HG03558 (cell line): ENCODE results near the gene ASTN2.

Experiments used
- ATAC-seq: cut with Tn5 transposase; IDR thresholded peaks from one replicate; pipeline ENCODE4 v1.9.1; 2021; ENCODE audit warnings: moderate number of reproducible peaks; ENCODE audit not compliant: unreplicated experiment; ENCODE audit errors: extremely low read depth

The ASTN2 gene

DNA sequence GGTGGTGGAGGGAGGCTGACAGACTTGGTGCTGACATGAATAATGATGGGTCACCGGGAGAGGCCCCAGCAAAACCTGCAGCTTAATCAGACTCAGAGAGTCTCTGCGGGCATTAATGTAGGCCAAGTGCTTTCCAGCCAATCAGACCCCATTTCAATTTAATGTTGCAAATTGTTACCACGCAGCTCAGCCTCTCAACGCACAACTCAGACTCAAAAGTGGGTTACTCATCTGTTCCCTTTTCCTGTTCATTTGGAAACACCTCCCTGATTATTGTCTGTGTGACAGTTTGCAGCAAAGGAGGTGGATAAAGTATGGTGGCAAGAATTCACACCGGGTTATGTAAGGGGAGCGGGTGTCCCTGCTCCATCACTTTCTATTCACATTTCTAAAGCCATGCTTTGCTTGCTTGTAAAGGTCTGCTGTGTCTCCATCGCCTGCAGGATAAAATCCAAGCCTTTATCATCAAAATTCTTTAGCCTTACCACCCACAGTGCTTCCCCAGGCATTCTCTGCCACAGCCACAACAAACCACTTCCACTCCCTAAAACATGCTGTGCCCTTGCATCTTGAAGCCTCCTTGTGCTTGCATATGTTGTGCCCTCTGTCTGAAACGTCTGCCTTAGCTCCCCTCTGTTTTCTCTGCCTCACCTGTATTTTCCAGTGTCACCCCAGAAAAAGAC is 156.5 kb downstream of the ASTN2 start:
- ATAC-seq = no peak

DNA sequence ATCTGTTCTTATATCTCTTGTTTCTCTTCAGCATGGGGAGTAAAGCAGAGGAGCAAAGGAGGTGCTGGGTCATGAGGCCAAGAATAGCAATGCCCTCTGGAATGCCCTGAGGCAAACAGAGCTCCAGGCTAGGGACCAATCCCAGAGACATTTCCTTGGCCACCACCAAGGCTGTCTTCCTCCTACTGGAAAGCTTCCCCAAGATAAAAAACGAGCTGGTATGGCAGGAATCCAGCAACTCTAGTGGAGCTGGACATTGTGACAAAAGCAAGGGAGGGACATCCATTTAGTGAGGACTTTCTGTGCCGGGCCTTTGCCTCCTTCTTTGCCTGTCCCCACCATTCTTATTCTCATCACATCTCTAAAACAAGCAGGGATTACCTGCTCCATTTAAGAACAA is 161.6 kb downstream of the ASTN2 start:
- no peak for ATAC-seq

DNA sequence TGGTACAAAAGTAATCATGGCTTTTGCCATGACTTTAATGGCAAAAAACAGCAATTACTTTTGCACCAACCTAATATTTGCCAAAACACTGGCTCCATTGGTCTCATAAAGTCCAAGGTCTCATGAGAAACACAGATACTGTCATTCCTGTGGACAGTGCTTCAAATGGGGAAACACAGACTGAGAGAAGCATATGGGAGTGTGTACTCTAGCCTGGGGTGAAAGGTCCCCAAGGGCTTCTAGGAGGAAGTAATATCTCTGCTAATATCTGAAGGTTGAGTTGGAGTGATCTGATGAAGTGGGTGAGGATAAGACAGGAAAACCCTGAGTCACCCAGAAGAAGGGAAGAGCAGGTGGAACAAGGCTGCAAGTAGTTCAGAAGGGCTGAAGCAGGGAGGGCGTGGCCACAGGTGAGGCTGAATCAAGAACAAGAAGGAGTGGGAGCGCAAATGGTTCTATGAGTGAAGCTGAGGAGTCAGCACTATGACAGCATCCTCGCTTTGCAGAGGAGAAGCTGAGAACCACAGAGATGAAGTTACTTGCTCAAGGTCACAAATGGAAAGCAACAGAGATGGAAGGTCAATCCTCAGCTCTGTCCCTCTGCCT is 164.1 kb downstream of the ASTN2 start:
- ATAC-seq = no peak

DNA sequence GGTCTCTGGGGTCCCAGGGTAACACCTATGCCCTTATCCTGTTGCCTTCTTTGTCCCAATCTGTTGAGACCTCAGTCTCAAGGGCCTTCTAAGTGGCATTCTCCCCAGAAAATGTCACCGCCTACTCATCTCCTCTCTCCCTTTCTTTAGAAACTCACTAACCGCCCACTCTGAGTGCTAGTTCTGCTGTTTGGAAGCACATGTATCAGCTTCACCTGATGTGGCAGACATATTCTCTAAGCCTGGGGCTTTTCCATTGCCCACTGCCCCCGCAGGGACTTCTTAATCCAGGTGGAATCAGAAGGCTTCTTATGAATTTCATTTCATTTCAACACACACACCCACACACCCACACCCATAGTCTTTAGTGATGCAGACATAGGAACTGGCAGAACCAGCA is 165.1 kb downstream of the ASTN2 start:
- ATAC-seq = no peak

DNA sequence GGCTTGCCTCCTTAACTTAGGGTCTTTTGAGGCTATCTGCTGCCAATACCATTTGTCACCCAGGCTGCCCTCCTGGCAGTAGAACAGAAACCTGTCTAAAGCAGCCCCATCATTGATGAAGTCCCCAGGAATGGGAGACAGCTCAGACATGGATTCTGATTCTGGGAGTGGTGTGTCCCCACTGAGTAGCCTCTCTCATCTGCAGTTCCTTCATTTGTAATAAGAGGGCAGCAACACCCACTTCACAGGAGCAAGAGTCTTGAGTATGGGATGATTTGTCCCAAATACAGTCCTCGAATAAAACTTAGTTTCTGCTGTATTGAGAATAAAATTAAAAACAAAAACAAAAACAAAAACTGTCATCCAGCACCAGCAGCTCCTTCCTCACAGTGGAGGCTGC is 167.6 kb downstream of the ASTN2 start:
- no peak for ATAC-seq

DNA sequence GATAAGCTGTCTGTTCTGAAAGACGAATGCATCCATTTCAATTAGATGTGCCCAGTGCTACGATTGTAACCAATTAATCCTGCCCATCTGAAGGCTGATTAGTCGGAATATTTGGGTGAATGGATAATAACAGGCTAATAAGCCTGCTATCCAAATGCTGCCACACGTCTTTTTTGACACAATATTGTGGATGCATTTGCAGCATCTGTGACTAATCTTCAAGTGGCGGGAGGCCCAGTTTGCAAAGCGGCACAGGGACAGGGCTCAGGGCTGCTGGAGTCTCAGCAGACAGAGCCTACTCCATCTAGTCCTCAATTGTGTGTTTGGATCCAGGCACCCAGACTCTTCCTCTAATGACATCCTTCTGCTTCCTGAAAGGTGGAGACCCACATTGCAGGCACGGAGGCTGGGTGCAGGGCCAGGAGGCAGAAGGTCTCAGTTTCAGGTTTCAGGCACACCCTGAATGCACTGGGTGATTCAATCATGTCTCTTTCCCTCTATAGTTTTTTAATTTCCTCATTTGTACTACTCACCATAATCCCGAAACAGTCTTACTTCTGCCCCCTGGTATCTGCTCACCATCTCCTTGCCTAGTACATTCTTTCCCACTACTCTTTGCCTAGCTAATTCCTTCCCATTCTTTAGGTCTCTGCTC is 169.6 kb downstream of the ASTN2 start:
- no peak for ATAC-seq

DNA sequence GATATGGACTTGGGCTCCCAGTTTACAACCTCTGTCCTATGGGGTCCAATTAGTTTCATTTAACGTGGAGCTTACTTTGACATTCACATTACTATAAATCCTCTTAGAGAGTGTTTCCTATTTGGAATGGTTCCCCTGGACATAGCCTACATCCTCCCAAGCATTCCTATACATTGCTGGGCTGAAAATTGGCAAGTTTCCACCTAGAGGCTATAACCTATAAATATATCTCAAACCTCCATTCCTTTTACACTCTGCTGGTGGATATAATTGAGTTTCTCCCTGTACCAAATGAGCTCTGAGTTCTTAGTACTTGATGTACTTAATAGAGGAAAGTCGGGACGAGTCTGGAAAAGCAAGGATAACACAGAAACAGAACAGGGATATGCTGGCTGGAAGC is 172.8 kb downstream of the ASTN2 start:
- no peak for ATAC-seq

DNA sequence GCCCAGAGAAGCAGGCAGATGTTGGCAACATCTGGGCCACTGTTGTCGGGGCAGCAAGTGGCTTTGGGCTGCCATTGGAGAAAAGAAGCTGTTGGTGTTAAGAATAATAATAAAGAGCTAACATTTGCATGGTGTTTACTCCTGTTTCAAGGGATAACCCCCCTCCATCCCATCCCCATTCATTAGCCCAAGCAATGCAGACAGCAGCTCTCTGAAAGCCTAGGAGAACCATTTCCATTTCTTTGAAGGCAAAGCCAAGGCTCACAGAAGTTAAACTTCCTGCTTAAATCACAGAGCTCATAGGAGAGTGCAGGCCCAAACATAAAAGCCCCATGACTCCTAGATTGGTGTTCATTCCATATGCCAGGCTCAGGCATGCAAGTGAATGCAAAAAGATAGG is 175.4 kb downstream of the ASTN2 start:
- ATAC-seq = no peak

DNA sequence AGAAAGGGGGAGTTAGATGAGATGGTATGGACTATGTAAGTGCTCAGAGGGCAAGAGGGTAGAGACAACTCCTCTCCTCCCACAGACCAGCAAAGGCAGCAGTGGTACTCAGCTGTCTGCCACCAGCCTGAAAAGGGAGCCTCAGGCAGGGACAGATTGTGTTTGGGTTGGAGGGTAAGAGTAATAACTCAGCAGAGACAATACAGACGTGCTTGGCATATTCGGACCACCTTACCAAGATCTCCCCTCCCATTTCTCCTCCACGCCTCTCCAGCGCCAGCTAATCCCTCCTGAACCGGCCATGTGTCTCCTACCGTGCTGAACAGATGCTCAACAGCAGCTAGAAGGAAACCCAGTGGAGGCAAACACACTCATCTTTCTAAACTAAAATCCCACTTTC is 180.8 kb downstream of the ASTN2 start:
- ATAC-seq = no peak

DNA sequence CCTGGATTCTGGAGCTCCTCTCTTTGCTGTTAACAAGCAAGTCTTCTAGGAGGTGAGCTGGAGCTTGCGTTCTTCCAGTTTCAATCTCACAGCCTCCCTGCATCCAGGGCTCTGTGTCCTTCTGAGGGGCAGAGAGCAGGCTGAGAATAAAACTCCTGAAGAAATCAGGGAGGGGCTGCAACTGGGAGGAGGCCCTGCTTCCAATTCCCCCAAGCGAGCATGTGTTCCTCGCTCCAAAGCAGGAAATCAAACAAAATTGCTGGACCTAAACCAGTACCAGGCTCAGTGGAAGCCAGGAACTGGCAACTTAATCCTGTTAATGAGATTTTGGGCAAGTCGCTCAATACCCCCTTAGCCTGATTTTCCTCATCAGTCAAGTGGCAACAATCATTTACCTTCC is 181.8 kb downstream of the ASTN2 start:
- no peak for ATAC-seq

DNA sequence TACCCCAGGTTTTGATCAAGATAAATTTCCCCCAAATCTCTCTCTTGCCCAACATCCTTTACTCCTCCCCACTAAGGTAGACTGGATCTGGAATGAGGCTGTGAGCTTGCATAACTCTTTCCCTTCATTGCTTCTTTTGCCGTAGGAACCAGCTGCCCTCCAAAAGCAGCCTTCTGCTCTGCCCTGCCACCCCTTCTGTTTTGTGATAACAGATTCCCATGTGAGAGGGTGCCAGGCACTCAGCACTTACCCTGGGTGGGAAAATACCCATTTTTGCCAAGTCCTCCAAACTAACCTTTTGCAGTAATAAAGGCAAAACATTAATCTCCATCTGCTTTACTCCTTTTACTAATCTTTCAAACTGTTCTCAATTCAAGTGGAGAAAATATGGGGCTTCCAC is 182.6 kb downstream of the ASTN2 start:
- no peak for ATAC-seq

DNA sequence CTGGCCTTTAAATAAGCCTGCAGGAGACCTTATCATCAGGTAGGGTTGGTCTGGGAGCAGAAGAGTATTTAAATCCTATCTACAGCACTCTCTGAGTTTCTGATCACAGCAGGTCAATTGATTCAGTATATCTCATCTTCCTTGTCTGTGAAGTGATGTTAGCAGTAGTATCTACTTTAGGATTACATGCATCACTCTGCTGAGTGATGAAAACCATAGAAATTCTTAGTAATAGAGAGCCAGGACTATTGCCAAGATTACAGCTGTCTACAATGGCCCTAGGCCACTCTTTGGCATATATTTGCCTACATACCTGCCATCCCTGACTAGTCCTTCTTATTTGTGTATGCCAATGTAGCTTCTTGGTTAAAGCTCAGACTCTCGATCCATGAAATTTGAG is 183.8 kb downstream of the ASTN2 start:
- ATAC-seq = no peak

DNA sequence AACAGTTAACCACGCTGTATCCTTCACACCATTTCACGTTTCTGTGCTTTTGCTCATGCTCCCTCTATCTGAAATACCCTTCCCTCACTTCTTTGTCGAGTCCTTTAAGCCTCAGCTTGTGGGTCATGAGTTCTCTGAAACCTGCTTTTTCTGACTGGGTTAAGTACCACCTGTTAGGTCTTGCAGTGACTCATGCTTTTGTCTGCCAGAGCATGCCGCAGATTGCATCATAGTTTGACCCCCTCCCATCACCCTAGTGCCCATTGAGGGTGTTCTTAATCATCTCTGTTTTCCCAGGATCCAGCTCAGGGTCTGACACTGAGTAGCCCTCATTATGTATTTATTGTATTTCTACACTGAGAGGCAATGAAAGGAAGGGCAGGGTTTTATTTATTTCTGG is 190.2 kb downstream of the ASTN2 start:
- no peak for ATAC-seq

DNA sequence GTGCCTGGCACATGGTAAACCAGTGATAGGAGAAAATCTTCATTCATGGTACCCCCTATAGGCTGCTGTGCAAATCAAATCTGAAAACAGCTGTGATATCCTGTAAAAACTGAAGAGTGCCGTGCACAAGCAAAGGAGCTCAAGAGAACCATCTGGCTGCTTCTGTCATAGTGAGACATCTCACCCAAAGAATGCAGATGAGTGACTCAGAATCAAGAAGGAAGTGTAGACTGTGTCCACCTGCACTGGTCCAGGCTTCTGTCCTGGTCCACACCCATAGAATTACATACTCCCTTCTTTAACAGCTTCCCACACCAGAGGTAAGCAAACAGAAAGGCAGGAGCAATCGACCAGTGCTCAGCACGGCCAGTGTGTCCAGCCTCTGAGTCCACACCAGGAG is 195.9 kb downstream of the ASTN2 start:
- ATAC-seq = no peak

DNA sequence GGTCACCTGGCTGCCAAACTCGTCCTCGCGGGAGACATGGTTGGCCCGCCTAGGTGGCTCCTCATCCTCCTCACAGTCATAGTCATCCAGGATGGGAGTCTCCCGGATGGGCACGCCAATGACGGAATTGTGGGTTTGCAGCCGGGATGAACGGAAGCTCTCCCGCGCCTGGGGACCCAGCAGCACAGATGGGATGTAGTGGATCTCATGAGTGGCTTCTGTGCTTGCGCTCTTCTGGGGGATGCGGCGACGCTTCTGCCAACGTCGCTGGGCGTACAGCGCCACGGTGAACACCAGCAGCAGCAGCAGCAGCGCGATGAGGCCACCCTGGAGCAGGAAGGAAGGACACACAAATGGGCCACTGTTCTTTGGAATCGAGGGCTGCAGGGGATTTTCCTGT is 200.4 kb downstream of the ASTN2 start:
- ATAC-seq = no peak

DNA sequence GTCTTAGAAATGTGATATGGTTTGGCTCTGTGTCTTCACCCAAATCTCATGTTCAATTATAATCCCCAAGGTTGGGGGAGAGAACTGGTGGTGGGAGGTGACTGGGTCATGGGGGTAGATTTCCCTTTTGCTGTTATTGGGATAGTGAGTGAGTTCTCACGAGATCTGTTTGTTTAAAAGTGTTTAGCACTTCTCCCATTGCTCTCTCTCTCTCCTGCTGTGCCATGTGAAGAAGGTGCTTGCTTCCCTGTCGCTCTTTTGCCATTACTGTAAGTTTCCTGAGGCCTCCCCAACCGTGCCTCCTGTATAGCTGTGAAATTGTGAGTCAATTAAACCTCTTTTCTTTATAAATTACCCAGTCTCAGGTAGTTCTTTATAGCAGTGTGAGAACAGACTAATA is 203.6 kb downstream of the ASTN2 start:
- no peak for ATAC-seq

DNA sequence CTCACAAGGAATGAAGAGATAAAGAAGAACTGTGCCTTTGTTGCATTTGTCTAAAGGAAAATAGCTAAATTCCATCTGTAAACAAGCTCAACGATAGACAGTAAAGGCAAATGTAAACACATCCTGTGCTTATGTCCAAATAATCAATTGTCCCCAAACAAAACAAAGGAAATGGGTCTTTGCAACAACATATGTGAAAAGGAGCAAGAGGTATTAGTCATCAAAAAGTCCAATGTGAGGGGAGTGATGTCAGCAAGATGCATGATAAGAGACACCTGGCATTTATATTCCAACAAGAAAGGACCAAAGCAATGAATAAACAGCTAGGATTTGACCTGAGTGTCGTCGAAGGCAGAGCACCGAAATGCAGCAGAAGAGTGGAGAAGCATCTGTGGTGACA is 209.1 kb downstream of the ASTN2 start:
- no peak for ATAC-seq

DNA sequence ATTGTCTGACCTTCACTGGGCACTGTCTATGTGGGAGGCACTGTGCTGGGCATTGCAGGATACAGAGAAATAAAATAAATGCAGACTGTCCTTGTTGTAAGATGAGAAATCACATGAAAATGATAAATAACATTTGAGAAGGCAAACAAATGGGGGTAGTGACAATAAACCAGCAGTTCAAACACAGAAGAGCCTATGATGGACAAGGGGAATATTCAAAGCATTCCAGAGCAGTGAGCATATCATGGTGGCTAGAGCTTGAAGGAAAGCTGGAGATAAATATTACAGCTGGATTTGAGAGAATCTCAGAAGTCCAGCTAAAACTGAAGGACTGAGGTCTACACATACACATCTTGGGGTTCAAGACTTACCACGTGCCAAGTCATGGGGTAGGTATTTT is 209.9 kb downstream of the ASTN2 start:
- ATAC-seq = no peak

DNA sequence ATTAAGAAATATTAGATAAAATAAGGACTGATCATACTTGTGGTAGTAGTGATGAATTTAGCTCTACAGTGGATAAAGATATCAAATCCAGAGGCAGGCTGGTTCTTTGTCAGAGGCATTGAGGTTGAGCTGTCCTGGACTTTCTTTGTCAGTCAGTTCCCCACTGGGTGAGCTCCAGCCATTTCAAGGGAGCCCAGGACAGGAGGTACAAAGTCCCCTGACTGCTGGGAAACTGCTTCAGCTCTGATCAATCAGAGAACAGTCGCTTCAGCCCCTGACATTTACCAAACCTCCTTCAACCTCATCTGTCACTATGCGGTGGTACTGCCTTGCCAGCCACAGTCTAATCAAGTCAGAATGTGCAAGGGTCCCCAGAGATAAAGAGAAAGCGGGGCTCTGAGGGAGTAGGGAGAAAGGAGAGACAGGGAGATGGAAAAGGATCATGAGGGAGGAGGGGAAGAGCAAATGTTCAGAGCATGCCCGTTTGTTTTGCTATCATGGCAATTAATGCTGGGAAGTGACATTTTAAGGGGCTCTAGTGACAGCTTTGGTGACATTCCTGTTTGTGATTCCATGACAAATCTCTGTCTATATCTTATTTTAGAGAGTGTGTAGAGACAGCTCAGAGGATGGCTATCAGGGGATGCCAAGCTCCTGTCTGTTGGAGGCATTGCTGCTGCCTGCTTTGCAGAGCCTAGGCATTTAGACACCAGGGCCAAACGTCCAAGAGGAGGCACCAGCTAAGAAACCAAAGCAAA is 223.2 kb downstream of the ASTN2 start:
- no peak for ATAC-seq

DNA sequence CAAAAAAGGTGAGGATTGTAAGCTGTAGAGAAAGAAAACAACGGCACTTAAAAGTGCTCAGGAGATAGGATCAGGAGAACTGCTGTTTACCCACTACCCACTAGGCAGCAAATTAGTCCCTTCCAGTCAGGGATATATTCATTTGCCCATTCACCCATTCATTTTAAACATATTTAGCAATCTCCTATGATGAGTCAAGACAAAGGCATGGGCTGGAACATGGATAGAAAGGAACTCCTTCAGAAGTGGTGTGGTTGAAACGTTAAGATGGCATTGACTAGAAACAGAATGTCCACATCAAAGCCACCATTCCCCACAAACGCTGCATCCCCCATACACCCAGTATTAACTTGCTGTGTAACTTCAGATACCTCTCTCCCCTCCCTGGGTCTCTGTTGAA is 225.7 kb downstream of the ASTN2 start:
- no peak for ATAC-seq

DNA sequence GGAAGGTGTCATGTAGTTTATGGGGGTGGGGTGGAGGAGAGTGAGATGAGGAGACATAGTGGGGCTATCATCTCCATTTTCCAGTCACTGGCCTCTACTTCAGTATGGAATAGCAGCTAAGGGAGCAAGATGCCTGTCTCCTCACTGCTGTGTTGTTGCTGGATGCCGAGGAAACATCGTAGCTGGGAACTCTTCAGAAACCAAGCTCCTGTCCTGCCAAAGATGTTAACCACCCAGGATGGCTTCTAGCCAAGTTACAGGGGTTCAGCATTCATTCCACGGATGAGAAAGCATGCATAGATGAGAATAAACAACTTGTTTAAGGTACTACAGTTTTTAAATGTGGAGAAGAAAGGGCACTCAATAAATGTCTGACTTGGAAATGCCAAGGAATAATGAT is 226.5 kb downstream of the ASTN2 start:
- no peak for ATAC-seq
